ENCODE results near the gene TP53BP2. TPM values are rescaled to one million over a fixed set of nuclear protein-coding genes. Genes with fewer than 3 reads are reported as not detected.

The TP53BP2 gene
- total and polyA plus RNA-seq, 11 donors = 4.6 to 44.8 (median 22.3) TPM

- no peak for ATAC-seq
- intact Hi-C loops (cut with DNase I) = no loop called here
- peaks cover 4 to 100% (median 97%) of the 10 kb centered on the region in 9 donors for H3K36me3 ChIP-seq
Measured at GRCh38 chr1:223755992-223756775, 89.6 kb downstream of the TP53BP2 start.

GRCh38 chr1:223755432-223755792, 90.3 kb downstream of the TP53BP2 start:
- no peak for ATAC-seq
- DNase-seq = no peak
- intact Hi-C loops (cut with DNase I) = no loop called here
- H3K4me3 ChIP-seq = no peak overlapping the region
- no peaks in the 10 kb centered on the region for H3K4me1 ChIP-seq
- no peak for TF ChIP-seq CTCF (IDR thresholded peaks at IDR 0.05)
- TF ChIP-seq POLR2A (IDR thresholded peaks at IDR 0.05) = no peak
- no peaks in the 10 kb centered on the region for H3K9me3 ChIP-seq
- H3K27me3 ChIP-seq = no peaks in the 10 kb centered on the region
- 90 to 95% (median 92%) methylated on average over 7 to 9 of the region's 9 CpGs for WGBS, 4 donors
- H3K36me3 ChIP-seq = peaks cover 4 to 100% (median 98%) of the 10 kb centered on the region in 9 donors
- H3K27ac ChIP-seq = no peak overlapping the region

More at GRCh38 chr1:223755992-223756775, 89.6 kb downstream of the TP53BP2 start:
- Histone ChIP-seq H3K9me3 (no peaks in the 10 kb centered on the region), H3K27ac (no peak overlapping the region), H3K4me3 (no peak overlapping the region), H3K27me3 (no peaks in the 10 kb centered on the region), H3K4me1 (peaks cover 0 to 4% (median 0%) of the 10 kb centered on the region in 12 donors)
- TF ChIP-seq CTCF (IDR thresholded peaks at IDR 0.05) (no peak), POLR2A (IDR thresholded peaks at IDR 0.05) (no peak)
- DNase-seq = no peak
- WGBS, 4 donors = 87 to 94% (median 89%) methylated on average over 12 to 13 of the region's 13 CpGs

GRCh38 chr1:223754681-223755431, 90.9 kb downstream of the TP53BP2 start:
- ATAC-seq = no peak

More at GRCh38 chr1:223754681-223755431, 90.9 kb downstream of the TP53BP2 start:
- Histone ChIP-seq H3K27me3 (no peaks in the 10 kb centered on the region), H3K36me3 (peaks cover 4 to 100% (median 98%) of the 10 kb centered on the region in 9 donors), H3K9me3 (no peaks in the 10 kb centered on the region), H3K4me1 (no peaks in the 10 kb centered on the region), H3K4me3 (no peak overlapping the region), H3K27ac (no peak overlapping the region)
- intact Hi-C loops (cut with DNase I) = loop anchor here in 1 of 10 donors (5.0 kb wide), 1 partner anchor 58 kb away; no protein-coding TSS in a partner anchor
- no peak for DNase-seq
- 86 to 90% (median 88%) methylated on average over 17 of the region's 17 CpGs for WGBS, 4 donors
- no peak for TF ChIP-seq CTCF (IDR thresholded peaks at IDR 0.05)
